ENCODE data around the gene ROBO2.

- TF ChIP-seq CTCF (IDR thresholded peaks at IDR 0.05): no peak
- TF ChIP-seq POLR2A (IDR thresholded peaks at IDR 0.05): no peak
These were observed 40.2 kb downstream of the ROBO2 start for GRCh38 chr3:77079988-77080610.

Measured in heart left ventricle (tissue), 13 donors.